Activated naive CD8-positive, alpha-beta T cell treated with anti-CD3 and anti-CD28 coated beads, Interleukin-2, amount 50 U/mL, for 24 hours (primary cell): Measurements from ENCODE around the gene TUBA3D.
"Not testable (repeated sequence)": the region's sequence is repeated elsewhere in the genome, so short reads cannot be mapped to it uniquely, and the experiment has no call there.

Experiments used
- ATAC-seq: fragments of 150-1000 bp; cut with Tn5 transposase; one replicate; pipeline ENCODE4 v1.10.0; 2021
- DNase-seq: peaks from one replicate; pipeline ENCODE4 v3.0.0; 2021
- H3K27ac Mint-ChIP-seq: one replicate; pipeline ENCODE4 v1.8.0; 2021; ENCODE audit warnings: mild to moderate bottlenecking, mixed read lengths
- H3K27me3 Mint-ChIP-seq: one replicate; pipeline ENCODE4 v1.8.0; 2021; ENCODE audit warnings: mixed read lengths
- H3K36me3 Mint-ChIP-seq: one replicate; pipeline ENCODE4 v1.8.0; 2021; ENCODE audit warnings: low read depth, mixed read lengths
- H3K4me1 Mint-ChIP-seq: one replicate; pipeline ENCODE4 v1.8.0; 2021; ENCODE audit warnings: mixed read lengths
- H3K4me3 Mint-ChIP-seq: one replicate; pipeline ENCODE4 v1.8.0; 2021; ENCODE audit warnings: mild to moderate bottlenecking, moderate library complexity, mixed read lengths
- H3K9me3 Mint-ChIP-seq: one replicate; pipeline ENCODE4 v1.8.0; 2021; ENCODE audit warnings: mixed read lengths

TUBA3D gene

GRCh38 chr2:131492418-131493198, 16.7 kb downstream of the TUBA3D start:
- H3K9me3 Mint-ChIP-seq = no peaks in the 10 kb centered on the region
- H3K27me3 Mint-ChIP-seq = no peaks in the 10 kb centered on the region
- H3K27ac Mint-ChIP-seq = peak overlapping the region; percentile 91
- H3K4me1 Mint-ChIP-seq = peaks cover 42% of the 10 kb centered on the region
- H3K4me3 Mint-ChIP-seq = peak overlapping the region; percentile 95
- DNase-seq (peak; percentile 96), ATAC-seq (peak; percentile 81)
- peaks cover 17% of the 10 kb centered on the region for H3K36me3 Mint-ChIP-seq

GRCh38 chr2:131493199-131493968, 17.5 kb downstream of the TUBA3D start:
- Mint-ChIP-seq H3K4me1 (peaks cover 49% of the 10 kb centered on the region), H3K36me3 (peaks cover 16% of the 10 kb centered on the region), H3K27me3 (no peaks in the 10 kb centered on the region), H3K4me3 (peak overlapping the region; percentile 95), H3K9me3 (no peaks in the 10 kb centered on the region), H3K27ac (peak overlapping the region; percentile 91)
- ATAC-seq = peak; percentile 20
- DNase-seq = no peak

DNA sequence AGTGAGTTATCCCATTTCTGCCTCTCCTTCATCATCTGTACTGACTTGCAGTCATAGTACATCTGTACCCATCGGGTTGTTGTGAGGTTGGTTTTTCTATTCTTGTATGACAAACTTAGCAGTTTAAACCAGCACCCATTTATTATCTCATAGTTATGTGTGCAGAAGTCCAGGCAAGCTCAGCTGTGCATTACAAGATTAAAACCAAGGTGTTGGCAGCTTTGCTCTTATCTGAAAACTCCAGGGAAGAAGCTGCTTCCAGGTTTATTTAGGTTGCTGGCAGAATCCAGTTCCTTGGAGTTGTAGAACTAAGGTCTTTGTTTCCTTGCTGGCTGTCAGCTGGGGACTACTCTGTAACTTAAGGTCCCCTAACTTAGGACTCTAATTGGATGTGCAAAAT, 19.6 kb downstream of the TUBA3D start:
- H3K27ac Mint-ChIP-seq = peak overlapping the region; percentile 21
- DNase-seq, H3K27me3 Mint-ChIP-seq, H3K9me3 Mint-ChIP-seq, ATAC-seq: not testable (repeated sequence)
- H3K4me3 Mint-ChIP-seq = peak overlapping the region; percentile 95
- H3K36me3 Mint-ChIP-seq = peaks cover 20% of the 10 kb centered on the region
- peaks cover 44% of the 10 kb centered on the region for H3K4me1 Mint-ChIP-seq

GRCh38 chr2:131498321-131498973, 22.5 kb downstream of the TUBA3D start:
- not testable (repeated sequence) for H3K27me3 Mint-ChIP-seq, DNase-seq, H3K4me3 Mint-ChIP-seq, H3K9me3 Mint-ChIP-seq
- peaks cover 13% of the 10 kb centered on the region for H3K36me3 Mint-ChIP-seq
- H3K27ac Mint-ChIP-seq = peak overlapping the region; percentile 61
- peak; percentile 89 for ATAC-seq
- H3K4me1 Mint-ChIP-seq = peaks cover 33% of the 10 kb centered on the region

GRCh38 chr2:131503587-131503986, 27.7 kb downstream of the TUBA3D start:
- peaks cover 24% of the 10 kb centered on the region for H3K36me3 Mint-ChIP-seq
- not testable (repeated sequence) for ATAC-seq, H3K4me3 Mint-ChIP-seq, DNase-seq, H3K9me3 Mint-ChIP-seq, H3K27ac Mint-ChIP-seq, H3K27me3 Mint-ChIP-seq
- H3K4me1 Mint-ChIP-seq = peaks cover 13% of the 10 kb centered on the region

DNA sequence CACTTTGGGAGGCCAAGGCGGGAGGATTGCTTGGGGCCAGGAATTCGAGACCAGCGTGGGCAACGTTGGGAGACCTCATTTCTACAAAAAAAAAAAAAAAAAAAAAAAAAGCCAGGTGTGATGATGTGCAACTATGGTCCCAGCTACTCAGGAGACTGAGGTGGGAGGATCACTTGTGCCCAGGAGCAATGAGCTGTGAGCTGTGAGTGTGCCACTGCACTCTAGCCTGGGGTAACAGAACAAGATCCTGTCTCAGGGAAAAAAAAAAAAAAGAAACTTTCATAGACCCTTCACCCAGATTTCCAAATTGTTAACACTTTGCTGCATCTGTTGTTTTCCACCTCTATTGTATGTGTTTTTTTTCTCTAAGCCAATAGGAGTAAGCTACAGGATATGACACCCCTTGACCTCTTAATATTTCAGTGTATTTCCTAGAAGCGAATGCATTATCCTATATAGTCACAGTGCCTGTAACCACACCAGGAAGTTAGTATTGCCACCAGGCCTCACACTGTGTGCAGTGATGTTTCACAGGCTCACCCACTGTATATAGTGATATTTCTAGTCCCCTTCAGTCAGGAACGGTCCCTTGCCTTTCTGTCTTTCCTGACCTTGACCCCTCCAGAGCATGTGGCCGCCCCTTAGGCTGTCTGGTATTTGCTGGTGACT, 28.3 kb downstream of the TUBA3D start:
- not testable (repeated sequence) for H3K9me3 Mint-ChIP-seq, H3K4me3 Mint-ChIP-seq, H3K4me1 Mint-ChIP-seq, DNase-seq, H3K27me3 Mint-ChIP-seq
- peak; percentile 95 for ATAC-seq
- Mint-ChIP-seq H3K36me3 (peaks cover 20% of the 10 kb centered on the region), H3K27ac (peak overlapping the region; percentile 77)

DNA sequence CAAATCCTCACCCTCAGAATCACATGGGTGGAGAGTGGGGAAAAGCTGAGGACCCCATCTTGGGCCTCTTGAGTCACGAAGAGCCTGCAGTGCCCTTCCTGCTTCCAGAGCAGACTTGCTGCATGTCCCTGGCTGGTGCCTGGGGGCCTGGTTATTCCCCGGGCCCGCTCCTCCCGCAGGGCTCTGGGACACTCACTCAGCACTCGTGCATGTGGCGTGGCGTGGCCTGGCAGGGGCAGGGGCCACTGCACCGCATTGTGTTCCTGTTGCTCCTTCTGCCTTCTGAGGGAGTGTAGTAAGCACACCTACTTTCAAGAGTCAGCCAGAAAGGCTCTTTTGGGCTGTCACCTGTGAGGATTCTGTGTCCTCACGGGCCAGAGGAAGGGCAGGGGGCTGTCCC, 33.7 kb downstream of the TUBA3D start:
- Mint-ChIP-seq H3K4me3 (no peak overlapping the region), H3K4me1 (peaks cover 6% of the 10 kb centered on the region)
- no peak for ATAC-seq

DNA sequence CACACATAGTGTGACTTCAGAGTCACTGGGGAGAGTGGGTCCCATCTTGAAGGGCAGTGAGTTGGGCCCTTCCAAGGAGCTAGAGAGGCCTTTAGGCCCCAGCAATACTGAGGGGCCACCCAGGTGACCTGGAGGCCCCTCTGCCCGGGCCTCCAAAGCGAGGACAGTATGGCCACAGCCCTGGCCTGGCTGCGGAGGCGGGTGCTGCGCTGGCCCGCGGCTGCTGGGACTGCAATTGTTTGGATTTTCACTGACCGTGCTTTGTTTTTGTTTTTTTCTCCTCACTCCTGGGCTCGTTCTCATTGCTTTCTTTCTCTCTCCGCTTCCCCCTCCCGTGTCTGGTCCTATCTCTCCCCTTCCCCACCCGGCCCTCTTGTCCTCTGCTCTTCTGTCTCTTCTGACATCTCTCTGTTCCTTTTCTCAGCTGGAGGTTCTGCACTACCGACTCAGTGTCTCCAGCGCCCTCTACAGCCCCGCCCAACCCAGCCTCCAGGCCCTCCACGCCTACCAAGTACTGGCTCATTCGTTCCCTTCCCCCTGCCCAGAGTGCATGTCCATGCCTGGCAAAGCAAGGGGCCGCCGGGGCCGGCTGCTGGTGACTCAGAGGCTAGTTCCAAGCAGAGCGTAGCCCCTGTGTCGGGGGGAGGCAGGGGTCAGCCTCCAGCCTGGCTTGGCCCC, 35.5 kb downstream of the TUBA3D start:
- peaks cover 15% of the 10 kb centered on the region for H3K36me3 Mint-ChIP-seq
- H3K4me1 Mint-ChIP-seq, DNase-seq, H3K27ac Mint-ChIP-seq, H3K27me3 Mint-ChIP-seq, H3K4me3 Mint-ChIP-seq, H3K9me3 Mint-ChIP-seq: not testable (repeated sequence)
- peak; percentile 23 for ATAC-seq

More for the DNA sequence above, 33.7 kb downstream of the TUBA3D start:
- no peaks in the 10 kb centered on the region for H3K9me3 Mint-ChIP-seq
- no peak for DNase-seq
- H3K27me3 Mint-ChIP-seq = no peaks in the 10 kb centered on the region
- no peak overlapping the region for H3K27ac Mint-ChIP-seq
- H3K36me3 Mint-ChIP-seq = peaks cover 20% of the 10 kb centered on the region

- not testable (repeated sequence) for H3K27ac Mint-ChIP-seq, H3K9me3 Mint-ChIP-seq, H3K4me3 Mint-ChIP-seq, H3K27me3 Mint-ChIP-seq, DNase-seq, H3K4me1 Mint-ChIP-seq, ATAC-seq
- H3K36me3 Mint-ChIP-seq = peaks cover 17% of the 10 kb centered on the region
Observed at GRCh38 chr2:131511969-131512870, 36.3 kb downstream of the TUBA3D start.

GRCh38 chr2:131514408-131515166, 38.7 kb downstream of the TUBA3D start:
- peaks cover 10% of the 10 kb centered on the region for H3K36me3 Mint-ChIP-seq
- not testable (repeated sequence) for H3K9me3 Mint-ChIP-seq

DNA sequence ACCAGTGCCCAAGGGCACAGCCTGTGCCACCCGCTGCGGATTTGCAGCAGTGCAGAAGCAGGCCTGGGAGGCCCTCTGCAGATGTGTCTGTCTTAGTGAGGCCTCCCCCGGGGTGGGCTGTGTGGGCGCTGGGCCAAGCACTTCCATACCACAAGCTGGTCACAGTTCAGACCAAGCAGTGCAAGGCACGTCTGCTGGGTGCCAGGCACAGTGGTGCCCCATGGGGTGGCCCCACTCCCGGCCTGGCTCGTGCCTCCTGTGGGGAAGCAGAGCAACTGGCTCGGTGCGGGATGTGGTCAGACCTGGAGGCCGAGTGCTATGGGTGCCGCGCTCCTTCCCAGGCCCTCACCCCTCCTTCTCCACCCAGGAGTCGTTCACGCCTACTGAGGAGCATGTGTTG, 39.3 kb downstream of the TUBA3D start:
- H3K4me1 Mint-ChIP-seq, H3K9me3 Mint-ChIP-seq, DNase-seq, H3K4me3 Mint-ChIP-seq, H3K27ac Mint-ChIP-seq, ATAC-seq, H3K27me3 Mint-ChIP-seq: not testable (repeated sequence)
- peaks cover 11% of the 10 kb centered on the region for H3K36me3 Mint-ChIP-seq

More at GRCh38 chr2:131514408-131515166, 38.7 kb downstream of the TUBA3D start:
- H3K4me3 Mint-ChIP-seq, H3K27ac Mint-ChIP-seq, H3K27me3 Mint-ChIP-seq, H3K4me1 Mint-ChIP-seq, DNase-seq, ATAC-seq: not testable (repeated sequence)

- peaks cover 11% of the 10 kb centered on the region for H3K36me3 Mint-ChIP-seq
- no peaks in the 10 kb centered on the region for H3K9me3 Mint-ChIP-seq
- H3K27me3 Mint-ChIP-seq = no peaks in the 10 kb centered on the region
- ATAC-seq (no peak), DNase-seq (no peak)
- H3K4me3 Mint-ChIP-seq = no peak overlapping the region
- no peak overlapping the region for H3K27ac Mint-ChIP-seq
- H3K4me1 Mint-ChIP-seq = peaks cover 8% of the 10 kb centered on the region
Observed at GRCh38 chr2:131516011-131516410, 40.1 kb downstream of the TUBA3D start.
